Muscle of leg (tissue), 11 donors: Measurements from ENCODE around the gene FNIP1. TPM values are rescaled to one million over a fixed set of nuclear protein-coding genes. Genes with fewer than 3 reads are reported as not detected.
A peak's percentile ranks its signal among the peaks of the same experiment; 100 is the strongest.

ENCODE experiments used
- DNase-seq: peaks from one replicate; pipeline ENCODE4 v3.0.0; 2013
- H3K27ac ChIP-seq: one replicate; pipeline ENCODE4 v1.5.1; 2013; ENCODE audit warnings: mild to moderate bottlenecking, low read length, control low read depth
- H3K27me3 ChIP-seq: one replicate; pipeline ENCODE4 v1.6.1; 2013; ENCODE audit warnings: low read length; ENCODE audit not compliant: control insufficient read depth, insufficient read depth
- H3K36me3 ChIP-seq: one replicate; pipeline ENCODE4 v1.6.1; 2013; ENCODE audit warnings: low read length; ENCODE audit not compliant: control insufficient read depth, insufficient read depth
- H3K4me1 ChIP-seq: one replicate; pipeline ENCODE4 v1.6.1; 2013; ENCODE audit warnings: low read length; ENCODE audit not compliant: control insufficient read depth, insufficient read depth
- H3K4me3 ChIP-seq: one replicate; pipeline ENCODE4 v1.5.1; 2013; ENCODE audit warnings: low read length, control low read depth
- H3K9me3 ChIP-seq: replicated peaks from 2 replicates; pipeline ENCODE4 v1.6.1; 2013; ENCODE audit warnings: low read depth, low read length; ENCODE audit not compliant: control insufficient read depth
- WGBS: methylation state at CpG from one replicate; pipeline ENCODE4 v1.1.5; 2013; ENCODE audit warnings: missing lambda C conversion rate; ENCODE audit not compliant: insufficient coverage; 5-methylcytosine and 5-hydroxymethylcytosine counted together
- polyA plus RNA-seq, 8 donors: library from polyadenylated mRNA; unstranded; fragments of 120-200 nt; gene quantifications; one replicate each; pipeline versions ENCODE4 v1.2.1 to v1.2.3, GENCODE V29; 2013; ENCODE audit warnings: inconsistent platforms in 1 of 8, low replicate concordance in 1 of 8; ENCODE audit not compliant: insufficient read length in 8 of 8, insufficient read depth in 1 of 8
- total RNA-seq: library from RNA; stranded (reverse); fragments of 120-200 nt; gene quantifications from one replicate; pipeline ENCODE4 v1.2.4, GENCODE V29; 2013

The FNIP1 gene
- total and polyA plus RNA-seq, 9 donors = 10.4 to 26.5 (median 12.0) TPM

DNA sequence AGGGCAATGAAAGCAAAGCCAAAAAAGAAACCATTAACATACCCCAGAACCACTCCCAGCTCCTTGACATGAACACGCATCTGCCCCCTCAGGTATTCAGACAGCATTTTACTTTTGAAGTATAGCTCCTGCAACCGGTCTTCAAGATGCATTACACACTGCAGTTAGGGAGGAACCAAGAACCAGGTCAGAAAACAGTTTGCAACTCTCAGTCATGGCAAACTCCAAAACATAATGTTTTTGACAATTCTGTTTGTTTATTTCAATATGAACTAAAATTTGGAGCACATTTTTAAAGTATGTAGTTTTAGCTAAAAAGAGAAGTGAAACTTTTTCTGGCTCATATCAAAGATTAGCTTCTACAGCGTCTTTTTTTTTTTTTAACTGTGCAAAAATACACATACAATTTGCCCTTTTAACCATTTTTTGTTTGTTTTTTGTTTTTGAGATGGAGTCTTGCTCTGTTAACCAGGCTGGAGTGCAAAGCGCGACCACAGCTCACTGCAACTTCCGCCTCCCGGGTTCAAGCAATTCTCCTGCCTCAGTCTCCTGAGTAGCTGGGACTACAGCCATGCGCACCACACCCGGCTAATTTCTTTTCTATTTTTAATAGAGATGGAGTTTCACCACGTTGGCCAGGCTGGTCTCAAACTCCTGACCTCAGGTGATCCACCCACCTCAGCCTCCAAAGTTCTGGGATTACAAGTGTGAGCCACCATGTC, 149.6 kb downstream of the FNIP1 start:
- no peak for DNase-seq
- no peaks in the 10 kb centered on the region for H3K9me3 ChIP-seq
- no peak overlapping the region for H3K27ac ChIP-seq
- peaks cover 16% of the 10 kb centered on the region for H3K36me3 ChIP-seq
- no peaks in the 10 kb centered on the region for H3K27me3 ChIP-seq
- WGBS = 88% methylated on average over 7 of the region's 10 CpGs
- no peak overlapping the region for H3K4me3 ChIP-seq
- H3K4me1 ChIP-seq = no peaks in the 10 kb centered on the region

DNA sequence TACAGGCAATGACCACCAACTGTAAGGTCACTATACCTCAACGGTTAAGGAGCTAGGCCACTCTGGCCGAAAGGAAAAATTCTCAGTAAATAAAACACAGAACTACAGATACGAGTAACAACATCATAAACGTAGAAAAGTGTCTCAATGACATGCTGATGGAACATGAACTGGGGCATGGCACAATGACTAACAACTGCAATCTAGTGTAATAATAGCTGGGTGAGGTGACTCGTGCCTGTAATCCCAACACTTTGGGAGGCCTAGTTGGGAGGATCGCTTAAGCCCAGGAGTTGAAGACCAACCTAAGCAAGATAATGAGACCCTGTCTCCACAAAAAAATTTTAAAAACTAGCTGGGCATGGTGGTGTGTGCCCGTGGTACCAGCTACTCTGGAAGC, 152.0 kb downstream of the FNIP1 start:
- no peaks in the 10 kb centered on the region for H3K9me3 ChIP-seq
- no peak for DNase-seq
- no peaks in the 10 kb centered on the region for H3K4me1 ChIP-seq
- 100% methylated on average over 1 of the region's 7 CpGs for WGBS
- H3K27ac ChIP-seq = no peak overlapping the region
- no peak overlapping the region for H3K4me3 ChIP-seq
- H3K27me3 ChIP-seq = no peaks in the 10 kb centered on the region
- peaks cover 6% of the 10 kb centered on the region for H3K36me3 ChIP-seq

DNA sequence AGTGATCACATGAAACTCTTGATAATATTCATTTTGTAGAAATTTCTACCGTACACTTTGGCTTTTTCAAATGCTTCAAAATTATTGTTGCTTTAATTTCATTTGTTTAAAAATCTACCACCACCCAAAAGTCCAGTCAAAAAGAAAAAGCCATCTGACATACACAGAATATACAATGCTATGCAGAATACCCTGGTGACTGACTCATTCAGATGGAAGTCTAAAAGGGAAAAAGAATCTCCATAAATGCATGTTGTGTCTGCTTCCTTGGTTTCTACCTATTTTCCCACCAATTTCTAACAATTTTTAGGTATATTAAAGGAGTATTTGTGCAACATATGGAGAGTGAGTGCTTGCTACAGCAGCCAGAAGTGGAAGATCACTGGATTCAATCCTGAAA, 152.4 kb downstream of the FNIP1 start:
- Histone ChIP-seq H3K27ac (no peak overlapping the region), H3K4me1 (no peaks in the 10 kb centered on the region), H3K36me3 (peaks cover 6% of the 10 kb centered on the region), H3K9me3 (no peaks in the 10 kb centered on the region), H3K27me3 (no peaks in the 10 kb centered on the region), H3K4me3 (no peak overlapping the region)
- no CpG with 5 or more reads among the region's 1 CpG for WGBS
- no peak for DNase-seq

DNA sequence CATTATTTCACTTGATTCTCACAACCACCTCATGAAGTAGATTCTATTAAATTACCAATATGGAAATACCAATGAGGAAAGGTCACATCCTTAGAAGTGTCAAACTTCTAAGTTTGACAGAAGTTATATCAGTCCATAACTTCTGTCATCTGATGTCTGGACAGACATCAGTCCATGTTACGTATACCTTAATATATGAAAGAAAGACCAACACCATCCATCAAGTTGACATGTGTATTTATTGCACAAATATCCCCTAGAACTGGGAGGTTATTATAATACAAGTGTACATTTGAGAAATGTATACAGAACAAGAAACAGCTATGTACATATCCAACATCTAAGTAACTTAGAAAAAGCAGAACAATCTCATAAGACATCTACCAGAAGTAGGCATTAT, 155.3 kb downstream of the FNIP1 start:
- Histone ChIP-seq H3K9me3 (no peaks in the 10 kb centered on the region), H3K4me1 (no peaks in the 10 kb centered on the region), H3K27ac (no peak overlapping the region), H3K27me3 (no peaks in the 10 kb centered on the region), H3K36me3 (peaks cover 3% of the 10 kb centered on the region), H3K4me3 (no peak overlapping the region)
- no peak for DNase-seq
- WGBS = no CpG with 5 or more reads among the region's 1 CpG

DNA sequence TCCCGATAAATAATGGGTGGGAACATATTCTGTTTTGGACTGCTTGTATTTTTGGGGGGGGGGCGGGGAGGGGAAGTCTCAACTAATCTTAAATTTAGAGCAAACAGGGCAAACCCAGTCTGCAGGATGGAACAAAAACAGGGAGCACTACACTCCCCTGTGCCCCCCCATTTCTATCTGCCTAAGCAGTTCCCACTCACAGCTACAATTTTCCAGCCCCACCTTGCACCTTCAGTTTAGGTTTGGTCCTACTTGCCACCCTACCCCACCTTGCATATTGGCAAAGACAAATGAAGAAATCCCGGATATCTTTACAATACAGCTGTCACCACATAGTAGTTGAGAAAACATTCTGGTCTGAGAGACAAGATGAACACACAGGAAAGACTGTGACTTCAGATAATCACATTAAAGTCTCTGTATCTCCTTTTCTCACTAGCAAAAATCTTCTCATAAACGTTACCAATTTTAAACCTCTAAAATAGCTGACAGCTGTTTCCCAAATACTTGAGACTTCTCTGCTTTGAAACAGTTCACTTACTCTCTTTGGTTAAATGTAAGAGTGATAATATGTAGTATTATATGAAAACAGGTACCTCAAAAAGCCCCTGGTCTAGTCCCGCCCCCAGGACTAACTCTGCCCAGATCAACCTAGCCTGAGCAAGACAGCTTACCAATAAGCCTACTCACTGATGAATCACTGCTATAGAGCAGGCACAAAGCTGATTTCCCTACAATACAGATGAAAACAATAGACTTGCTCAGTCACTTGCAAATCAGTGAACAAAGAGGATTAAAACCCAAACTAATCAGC, 156.6 kb downstream of the FNIP1 start:
- no peak for DNase-seq
- Histone ChIP-seq H3K36me3 (peaks cover 3% of the 10 kb centered on the region), H3K27ac (no peak overlapping the region), H3K4me1 (peaks cover 4% of the 10 kb centered on the region), H3K9me3 (no peaks in the 10 kb centered on the region), H3K4me3 (no peak overlapping the region), H3K27me3 (no peaks in the 10 kb centered on the region)
- 67% methylated on average over 1 of the region's 5 CpGs for WGBS

DNA sequence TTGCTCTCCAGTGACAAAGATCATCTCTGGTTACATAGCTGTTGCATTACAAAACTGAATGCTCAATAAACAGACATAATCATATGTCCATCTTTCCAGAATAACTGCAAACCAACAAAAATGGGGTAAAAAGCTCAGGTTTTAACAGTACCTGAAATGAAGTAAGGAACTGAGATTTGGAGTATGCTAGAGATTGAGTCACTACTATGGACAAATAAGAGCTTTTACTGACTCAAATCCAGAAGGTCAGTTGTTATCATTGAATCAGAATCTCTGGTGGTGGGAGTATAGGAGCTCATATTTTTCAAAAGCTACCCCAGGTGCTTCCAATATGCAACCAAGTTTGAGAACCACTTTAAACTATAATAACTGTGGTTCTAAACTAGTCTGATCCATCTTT, 157.7 kb downstream of the FNIP1 start:
- Histone ChIP-seq H3K36me3 (no peaks in the 10 kb centered on the region), H3K27ac (no peak overlapping the region), H3K4me3 (no peak overlapping the region), H3K27me3 (no peaks in the 10 kb centered on the region), H3K4me1 (peaks cover 4% of the 10 kb centered on the region), H3K9me3 (no peaks in the 10 kb centered on the region)
- DNase-seq = no peak

DNA sequence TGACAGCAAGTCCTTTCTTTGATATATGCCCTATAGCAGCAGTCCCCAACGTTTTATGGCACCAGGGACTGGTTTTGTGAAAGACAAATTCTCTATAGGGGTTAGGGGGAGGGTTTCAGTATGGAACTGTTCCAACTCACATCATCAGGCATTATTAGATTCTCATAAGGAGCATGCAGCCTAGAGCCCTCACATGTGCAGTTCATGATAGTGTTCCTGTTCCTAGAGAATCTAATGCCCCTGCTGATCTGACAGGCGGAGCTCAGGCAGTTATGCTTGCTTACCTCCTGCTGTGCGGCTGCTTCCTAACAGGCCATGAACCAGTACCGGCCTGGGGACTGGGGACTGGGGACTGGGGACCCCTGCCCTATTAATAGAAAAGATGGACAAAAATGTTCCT, 159.1 kb downstream of the FNIP1 start:
- Histone ChIP-seq H3K4me1 (peaks cover 7% of the 10 kb centered on the region), H3K27me3 (no peaks in the 10 kb centered on the region), H3K27ac (no peak overlapping the region), H3K36me3 (no peaks in the 10 kb centered on the region), H3K9me3 (no peaks in the 10 kb centered on the region), H3K4me3 (no peak overlapping the region)
- no peak for DNase-seq
- WGBS = 67% methylated on average over 1 of the region's 4 CpGs

DNA sequence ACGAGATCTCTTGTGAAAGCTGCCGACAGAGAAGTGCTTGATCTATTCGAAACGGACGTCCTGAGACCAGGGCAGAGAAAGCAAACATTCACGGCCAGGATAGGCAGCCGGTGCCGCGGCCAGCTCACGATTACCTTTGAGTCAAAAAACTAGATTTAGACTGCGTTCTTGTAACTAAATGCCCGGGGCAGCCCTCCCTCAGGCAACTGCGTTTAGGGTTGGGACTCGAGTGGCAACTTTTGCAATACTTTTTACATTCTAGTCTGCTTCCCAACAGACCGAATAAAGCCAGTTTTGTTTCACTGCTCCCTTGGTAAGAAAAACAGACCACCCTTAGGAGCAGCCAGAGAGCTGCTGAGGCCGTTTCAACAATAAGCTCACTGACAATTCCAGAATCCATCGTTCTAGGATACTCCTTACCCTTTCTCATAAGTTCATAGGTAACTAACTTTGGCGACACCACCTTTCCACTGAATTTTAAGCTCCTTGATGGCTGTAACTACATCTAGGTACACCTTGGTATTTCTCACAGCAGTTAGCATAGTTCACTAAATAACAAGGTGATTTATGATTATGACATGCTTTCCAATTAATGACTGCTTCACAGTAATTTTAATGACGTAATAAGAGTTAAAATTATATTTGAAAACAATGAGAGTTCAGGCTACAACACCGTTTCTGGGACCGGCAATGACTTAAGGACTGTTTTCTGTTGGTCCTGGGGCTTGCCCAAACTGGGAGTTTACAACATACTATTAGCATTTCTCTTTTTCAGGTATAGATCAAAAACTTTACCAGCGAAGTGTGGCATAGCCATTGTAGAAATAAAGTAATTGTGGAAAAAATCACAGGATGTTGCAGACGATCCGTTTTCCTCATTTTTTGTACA, 160.9 kb downstream of the FNIP1 start:
- Histone ChIP-seq H3K9me3 (no peaks in the 10 kb centered on the region), H3K36me3 (no peaks in the 10 kb centered on the region), H3K4me3 (peak overlapping the region; percentile 95), H3K4me1 (peaks cover 7% of the 10 kb centered on the region), H3K27me3 (no peaks in the 10 kb centered on the region), H3K27ac (peak overlapping the region; percentile 100)
- WGBS = 0% methylated on average over 16 of the region's 24 CpGs
- DNase-seq = peak; percentile 60

DNA sequence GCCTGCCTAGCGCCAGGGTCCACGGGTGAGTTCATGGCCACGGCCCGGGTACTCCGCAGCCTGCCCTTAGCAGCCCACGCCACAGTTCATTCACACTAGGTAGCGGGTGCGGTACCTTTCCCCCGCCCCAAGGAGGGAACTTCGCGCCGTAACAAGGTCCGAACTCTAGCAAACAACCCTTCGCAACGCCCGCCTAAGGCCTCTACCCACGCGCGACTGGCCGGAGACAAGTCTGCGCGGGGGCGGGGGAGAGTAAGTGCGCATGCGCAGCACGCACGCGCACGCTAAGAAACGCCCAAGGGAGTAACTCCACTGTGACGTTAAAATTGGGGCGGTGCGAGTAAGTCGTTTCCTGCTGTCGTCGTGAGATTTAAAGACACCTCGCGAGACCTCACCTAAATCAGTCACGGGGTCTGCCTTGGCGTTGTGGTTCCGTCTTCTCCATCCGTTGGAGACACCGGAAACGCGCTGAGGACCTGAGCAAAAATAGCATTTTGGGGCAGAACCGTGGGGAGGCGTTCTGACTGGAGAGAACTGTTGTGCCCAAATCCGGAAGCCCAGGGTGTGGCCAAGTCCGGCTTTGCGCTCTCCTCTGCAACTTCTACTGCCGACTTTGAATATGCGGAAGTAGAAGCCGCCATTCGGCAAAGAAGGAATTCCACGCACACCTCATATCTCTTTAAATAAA, 161.7 kb downstream of the FNIP1 start, which contains the start of gene RAPGEF6:
RAPGEF6 (minus strand) TSS at position 234 of the 688 bp plus-strand sequence; CDS start at position 35, 199 bp downstream.
- Histone ChIP-seq H3K27ac (peak within 1 kb of the TSS; percentile 100), H3K4me3 (peak within 1 kb of the TSS; percentile 95), H3K4me1 (peaks cover 7% of the 10 kb centered on the region), H3K36me3 (no peaks in the 10 kb centered on the region), H3K9me3 (no peaks in the 10 kb centered on the region), H3K27me3 (no peaks in the 10 kb centered on the region)
- WGBS = 0% methylated on average over 51 of the region's 55 CpGs
- peak; percentile 100 for DNase-seq
